Glutamatergic neuron (in vitro differentiated cells): ENCODE data around the gene HCN2. TPM values are rescaled to one million over a fixed set of nuclear protein-coding genes. Genes with fewer than 3 reads are reported as not detected.
A peak's percentile ranks its signal among the peaks of the same experiment; 100 is the strongest.

Source experiments
- DNase-seq: peaks from one replicate; pipeline ENCODE4 v3.0.0; 2022
- H3K27ac Mint-ChIP-seq: one replicate; pipeline ENCODE4 v1.8.0; 2020; ENCODE audit warnings: mild to moderate bottlenecking, mixed read lengths, inconsistent platforms; ENCODE audit not compliant: unreplicated experiment
- H3K27me3 Mint-ChIP-seq: one replicate; pipeline ENCODE4 v1.8.0; 2020; ENCODE audit warnings: mild to moderate bottlenecking, moderate library complexity, mixed read lengths, inconsistent platforms; ENCODE audit not compliant: unreplicated experiment
- H3K36me3 Mint-ChIP-seq: one replicate; pipeline ENCODE4 v1.8.0; 2020; ENCODE audit warnings: mild to moderate bottlenecking, mixed read lengths, inconsistent platforms; ENCODE audit not compliant: unreplicated experiment
- H3K4me1 Mint-ChIP-seq: one replicate; pipeline ENCODE4 v1.8.0; 2020; ENCODE audit warnings: mild to moderate bottlenecking, low read depth, mixed read lengths, inconsistent platforms; ENCODE audit not compliant: unreplicated experiment
- H3K4me3 Mint-ChIP-seq: one replicate; pipeline ENCODE4 v1.8.0; 2020; ENCODE audit warnings: mild to moderate bottlenecking, mixed read lengths, inconsistent platforms; ENCODE audit not compliant: unreplicated experiment
- H3K9me3 Mint-ChIP-seq: one replicate; pipeline ENCODE4 v1.8.0; 2020; ENCODE audit warnings: mild to moderate bottlenecking, moderate library complexity, mixed read lengths, inconsistent platforms; ENCODE audit not compliant: unreplicated experiment
- CTCF ChIP-seq: fragments of 200-600 bp; sonication (generic); IDR thresholded peaks from one replicate; pipeline ENCODE4 v1.5.0; 2021; ENCODE audit not compliant: partially characterized antibody, unreplicated experiment
- total RNA-seq: library from RNA; stranded (reverse); fragmentation: NEBNext Ultra II Directional; extraction: Animal tissue kit (Norgen Biotek cat#: 25700); gene quantifications from one replicate; pipeline ENCODE4 v1.2.1, GENCODE V29; 2021; ENCODE audit not compliant: unreplicated experiment

The HCN2 gene
- total RNA-seq, 1 donor from 2014 or later = 33.2 TPM

- Mint-ChIP-seq H3K27ac (peak overlapping the region; percentile 33), H3K36me3 (no peaks in the 10 kb centered on the region), H3K4me3 (peak overlapping the region; percentile 86), H3K9me3 (peaks cover 12% of the 10 kb centered on the region), H3K27me3 (peaks cover 13% of the 10 kb centered on the region), H3K4me1 (peaks cover 19% of the 10 kb centered on the region)
- TF ChIP-seq CTCF = no peak
- DNase-seq = no peak
These were observed 14.8 kb upstream of the HCN2 start for GRCh38 chr19:574658-575526.

GRCh38 chr19:575527-576506, 13.9 kb upstream of the HCN2 start:
- H3K27me3 Mint-ChIP-seq = peaks cover 12% of the 10 kb centered on the region
- no peak for TF ChIP-seq CTCF
- DNase-seq = no peak
- peaks cover 19% of the 10 kb centered on the region for H3K4me1 Mint-ChIP-seq
- H3K36me3 Mint-ChIP-seq = no peaks in the 10 kb centered on the region
- peak overlapping the region; percentile 61 for H3K4me3 Mint-ChIP-seq
- peaks cover 11% of the 10 kb centered on the region for H3K9me3 Mint-ChIP-seq
- no peak overlapping the region for H3K27ac Mint-ChIP-seq

- H3K9me3 Mint-ChIP-seq = peaks cover 6% of the 10 kb centered on the region
- H3K27me3 Mint-ChIP-seq = peaks cover 7% of the 10 kb centered on the region
- H3K27ac Mint-ChIP-seq = no peak overlapping the region
- H3K4me3 Mint-ChIP-seq = no peak overlapping the region
- no peaks in the 10 kb centered on the region for H3K36me3 Mint-ChIP-seq
- no peak for TF ChIP-seq CTCF
- peaks cover 13% of the 10 kb centered on the region for H3K4me1 Mint-ChIP-seq
- no peak for DNase-seq
These were observed 12.8 kb upstream of the HCN2 start for GRCh38 chr19:576768-577438.

GRCh38 chr19:577439-578392, 12.0 kb upstream of the HCN2 start:
- Mint-ChIP-seq H3K4me1 (peaks cover 13% of the 10 kb centered on the region), H3K9me3 (peaks cover 4% of the 10 kb centered on the region), H3K27me3 (peaks cover 6% of the 10 kb centered on the region), H3K36me3 (no peaks in the 10 kb centered on the region), H3K27ac (no peak overlapping the region), H3K4me3 (no peak overlapping the region)
- no peak for DNase-seq
- no peak for TF ChIP-seq CTCF
